Measurements from ENCODE around the gene CREB5. TPM values are rescaled to one million over a fixed set of nuclear protein-coding genes. Genes with fewer than 3 reads are reported as not detected.

CREB5 gene
- total RNA-seq, 4 donors from 2014 or later, result 0.90 to 10.1 (median 4.9) TPM

DNA sequence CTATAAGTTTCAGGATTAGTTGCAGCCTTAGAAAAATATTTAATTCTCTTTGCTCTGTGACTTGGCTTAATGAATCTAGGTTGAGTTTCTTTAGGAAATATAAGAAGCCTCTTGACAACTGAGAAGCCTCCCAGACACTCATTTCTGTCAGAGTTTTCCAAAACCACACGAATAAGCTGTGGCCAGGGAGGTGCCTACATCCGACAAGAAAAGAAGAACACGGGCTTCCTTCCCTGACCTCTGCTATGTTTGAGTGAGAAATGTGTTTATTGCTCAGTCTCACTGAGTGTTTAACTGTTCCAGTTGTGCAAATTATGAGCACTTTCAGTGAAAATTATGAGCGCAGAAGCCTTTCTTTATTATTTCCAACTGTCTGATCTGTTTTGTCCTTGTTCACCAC is 440.8 kb downstream of the CREB5 start:
- peaks cover 0 to 5% (median 0%) of the 10 kb centered on the region in 3 donors for H3K27me3 ChIP-seq
- peak overlapping the region in 2 of 4 donors; percentile 68 to 76 for H3K4me3 ChIP-seq
- in situ Hi-C loops (cut with MboI; ENCODE audit: low sequenced_read_pairs in 4 of 4) (loop anchor here (5.0 to 25.0 kb wide), 4 partner anchors 226 to 558 kb away; no protein-coding TSS in a partner anchor), intact Hi-C loops (cut with DNase I; ENCODE audit: low total_unique reads) (loop anchor here (5.0 kb wide), 1 partner anchor 236 kb away; no protein-coding TSS in a partner anchor)
- H3K4me1 ChIP-seq, result peaks cover 0 to 7% of the 10 kb centered on the region in 2 donors
- H3K9me3 ChIP-seq, result no peaks in the 10 kb centered on the region
- H3K36me3 ChIP-seq, result no peaks in the 10 kb centered on the region
- no peak overlapping the region for H3K27ac ChIP-seq
- DNase-seq, result no peak
- ATAC-seq, result no peak
- TF ChIP-seq CTCF (IDR thresholded peaks at IDR 0.05 in 4 of 5, conservative IDR thresholded peaks at IDR 0.05 in 1 of 5) (no peak), POLR2A (IDR thresholded peaks at IDR 0.05) (no peak)

DNA sequence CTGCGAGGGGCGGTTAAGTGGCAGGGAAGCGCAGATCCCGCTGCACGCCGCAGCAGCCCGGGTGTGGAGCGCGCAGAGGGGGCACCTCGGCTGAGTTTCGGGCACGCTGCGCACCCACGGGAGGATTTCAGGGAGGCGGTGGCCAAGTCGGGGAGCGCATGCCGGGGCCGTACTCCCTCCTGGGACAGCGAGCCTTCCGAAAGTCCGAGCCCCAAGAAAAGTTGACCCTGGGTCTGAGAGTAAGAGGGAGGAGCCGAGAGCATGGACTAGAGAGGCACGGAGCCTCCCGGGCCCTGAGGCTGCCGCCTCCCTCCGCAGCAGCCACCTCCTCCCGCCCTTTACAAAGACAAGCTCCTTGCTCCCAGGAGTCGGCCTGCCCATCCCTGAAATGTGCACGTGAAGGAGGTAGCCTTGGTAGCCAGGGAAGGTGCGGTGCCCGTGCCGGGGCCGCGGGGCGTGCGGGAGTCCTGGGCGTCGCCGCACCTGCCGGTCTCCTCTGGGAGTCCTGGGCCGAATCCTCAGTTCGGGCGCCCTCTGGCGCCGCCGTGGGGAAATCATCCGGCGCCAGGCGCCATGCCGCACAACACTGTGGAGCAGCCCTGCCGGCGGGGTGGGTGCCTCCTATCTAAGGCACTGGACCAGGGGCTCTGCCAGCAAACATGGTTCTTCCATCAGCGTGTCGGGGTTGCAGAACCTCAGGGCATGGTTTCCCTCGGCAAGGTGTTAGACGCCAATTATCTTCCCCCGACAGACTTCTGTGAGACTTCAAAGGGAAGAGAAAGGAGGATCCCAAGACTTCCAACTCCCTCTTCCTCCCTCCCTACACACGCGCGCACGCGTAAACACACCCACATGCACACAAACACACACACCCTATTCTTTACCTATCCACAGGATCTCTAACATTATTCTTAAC is 441.8 kb downstream of the CREB5 start:
- ATAC-seq, result peak; percentile 96 to 98
- in situ Hi-C loops (cut with MboI; ENCODE audit: low sequenced_read_pairs in 4 of 4), result loop anchor here (5.0 to 25.0 kb wide), 4 partner anchors 227 to 559 kb away; no protein-coding TSS in a partner anchor
- intact Hi-C loops (cut with DNase I; ENCODE audit: low total_unique reads), result loop anchor here (1.0 to 5.0 kb wide), 3 partner anchors 237 to 555 kb away; no protein-coding TSS in a partner anchor

DNA sequence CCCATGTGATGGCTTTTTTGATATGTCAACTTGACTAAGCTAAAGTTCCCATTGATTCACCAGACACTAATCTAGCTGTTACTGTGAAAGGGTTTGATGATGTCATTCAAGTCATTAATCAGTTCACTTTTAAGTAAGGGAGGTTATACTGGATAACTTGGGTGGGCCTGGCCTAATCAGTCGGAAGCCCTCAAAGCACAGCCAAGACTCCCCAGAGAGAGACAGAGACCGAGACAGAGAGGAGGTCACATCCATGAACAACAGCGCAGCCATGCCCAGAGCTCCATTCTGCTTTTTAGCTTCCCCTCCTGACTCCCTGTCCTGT is 442.4 kb downstream of the CREB5 start:
- TF ChIP-seq POLR2A (IDR thresholded peaks at IDR 0.05) (no peak), CTCF (IDR thresholded peaks at IDR 0.05 in 4 of 5, conservative IDR thresholded peaks at IDR 0.05 in 1 of 5) (no peak)
- Histone ChIP-seq H3K4me3 (peak overlapping the region in 1 of 4 donors; percentile 76), H3K9me3 (no peaks in the 10 kb centered on the region), H3K27ac (no peak overlapping the region), H3K27me3 (peaks cover 0 to 5% (median 0%) of the 10 kb centered on the region in 3 donors), H3K4me1 (peaks cover 0 to 7% of the 10 kb centered on the region in 2 donors), H3K36me3 (no peaks in the 10 kb centered on the region)
- intact Hi-C loops (cut with DNase I; ENCODE audit: low total_unique reads), result loop anchor here (1.0 to 5.0 kb wide), 3 partner anchors 237 to 555 kb away; no protein-coding TSS in a partner anchor
- DNase-seq (no peak), ATAC-seq (no peak)
- in situ Hi-C loops (cut with MboI; ENCODE audit: low sequenced_read_pairs in 4 of 4), result loop anchor here (5.0 to 25.0 kb wide), 4 partner anchors 227 to 560 kb away; no protein-coding TSS in a partner anchor

More for the DNA sequence above, 441.8 kb downstream of the CREB5 start:
- no peaks in the 10 kb centered on the region for H3K36me3 ChIP-seq
- peak; percentile 39 to 72 for DNase-seq
- TF ChIP-seq CTCF (IDR thresholded peaks at IDR 0.05 in 4 of 5, conservative IDR thresholded peaks at IDR 0.05 in 1 of 5) (peak; percentile 84 to 94 (median 90)), POLR2A (IDR thresholded peaks at IDR 0.05) (no peak)
- H3K27me3 ChIP-seq, result peaks cover 0 to 5% (median 0%) of the 10 kb centered on the region in 3 donors
- peak overlapping the region in 1 of 4 donors; percentile 38 for H3K27ac ChIP-seq
- H3K4me1 ChIP-seq, result peaks cover 0 to 7% of the 10 kb centered on the region in 2 donors
- peak overlapping the region; percentile 54 to 76 (median 64) for H3K4me3 ChIP-seq
- no peaks in the 10 kb centered on the region for H3K9me3 ChIP-seq

DNA sequence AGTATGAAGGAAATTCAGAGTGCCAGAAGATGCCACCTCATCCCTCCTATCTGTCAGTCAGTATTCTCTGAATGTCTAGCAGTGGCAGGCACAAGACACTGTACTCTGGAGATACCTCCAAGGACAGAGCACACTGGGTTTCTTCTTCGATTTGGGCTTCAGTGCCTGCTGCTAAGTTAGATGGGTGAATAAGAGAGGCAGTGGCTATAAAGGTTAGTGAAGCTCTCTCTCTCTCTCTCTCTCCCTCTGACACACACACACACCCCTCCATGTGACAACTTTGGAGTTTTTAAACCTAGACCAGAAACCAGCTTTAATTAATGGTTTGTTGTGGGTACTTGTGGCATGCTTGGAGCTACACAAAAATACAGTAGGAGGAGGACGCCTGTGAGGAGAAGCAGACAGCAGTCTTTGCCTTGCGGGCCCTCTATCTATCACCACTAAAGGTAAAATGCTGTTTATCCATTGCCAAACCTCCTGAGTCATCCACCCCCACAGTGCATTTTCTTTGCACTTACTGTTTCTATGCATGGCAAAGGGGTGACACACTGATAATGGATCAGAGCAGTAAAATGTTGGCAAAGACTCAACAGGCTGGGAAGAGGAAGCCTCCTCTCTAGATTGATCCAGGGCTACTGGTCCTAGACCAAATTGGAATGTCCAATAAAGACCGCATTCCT is 443.4 kb downstream of the CREB5 start:
- Histone ChIP-seq H3K9me3 (no peaks in the 10 kb centered on the region), H3K27ac (no peak overlapping the region), H3K4me3 (no peak overlapping the region), H3K27me3 (peaks cover 0 to 5% (median 0%) of the 10 kb centered on the region in 3 donors), H3K4me1 (peaks cover 0 to 7% of the 10 kb centered on the region in 2 donors), H3K36me3 (no peaks in the 10 kb centered on the region)
- in situ Hi-C loops (cut with MboI; ENCODE audit: low sequenced_read_pairs in 4 of 4) (loop anchor here in 2 of 4 donors (5.0 to 25.0 kb wide), 3 partner anchors 243 to 561 kb away; no protein-coding TSS in a partner anchor), intact Hi-C loops (cut with DNase I; ENCODE audit: low total_unique reads) (no loop called here)
- DNase-seq (no peak), ATAC-seq (no peak)
- TF ChIP-seq POLR2A (IDR thresholded peaks at IDR 0.05) (no peak), CTCF (IDR thresholded peaks at IDR 0.05 in 4 of 5, conservative IDR thresholded peaks at IDR 0.05 in 1 of 5) (no peak)

Data from gastrocnemius medialis (tissue), 4 donors.